ENCODE measurements around the gene OR6X1.

The OR6X1 gene

DNA sequence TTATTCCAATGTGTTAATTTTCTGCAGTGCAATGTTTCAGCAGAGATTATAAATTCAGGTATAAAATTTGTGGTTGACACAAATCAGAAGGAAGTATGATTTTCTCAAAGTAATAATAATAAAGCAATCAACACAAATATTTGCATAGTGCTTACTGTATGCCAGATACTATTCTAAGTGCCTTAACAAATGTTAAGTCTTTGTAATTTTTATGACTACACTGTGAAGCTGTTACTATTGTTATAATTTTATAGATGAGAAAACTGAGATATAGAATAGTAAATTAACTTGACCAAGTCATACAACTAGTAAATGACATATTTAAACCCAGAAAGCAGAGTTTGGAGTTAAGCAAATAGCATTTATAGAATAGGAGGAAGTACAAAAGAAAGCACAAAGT, 16.4 kb upstream of the OR6X1 start:
- H4K20me1 ChIP-seq (ENCODE audit: insufficient read depth, low read length, poor library complexity, severe bottlenecking), result no peaks in the 10 kb centered on the region
- no peaks in the 10 kb centered on the region for H3K27me3 ChIP-seq (ENCODE audit: insufficient read depth, low read length, poor library complexity, severe bottlenecking)
- H3K4me2 ChIP-seq (ENCODE audit: low read depth, low read length, poor library complexity, severe bottlenecking), result no peak overlapping the region
- no peaks in the 10 kb centered on the region for H3K4me1 ChIP-seq (ENCODE audit: insufficient read depth, low read length, poor library complexity, severe bottlenecking)
- H3K9me2 ChIP-seq (replicated peaks; ENCODE audit: low read depth, low read length), result no peaks in the 10 kb centered on the region
- no peaks in the 10 kb centered on the region for H3K9me3 ChIP-seq (ENCODE audit: insufficient read depth, low read depth, low read length)
- H3K36me3 ChIP-seq (ENCODE audit: insufficient read depth, low read length), result no peaks in the 10 kb centered on the region
- H3K4me3 ChIP-seq (ENCODE audit: low read length, poor library complexity, severe bottlenecking), result no peak overlapping the region
- TF ChIP-seq EZH2phosphoT487 (IDR thresholded peaks at IDR 0.05; ENCODE audit: borderline replicate concordance), result no peak
- TF ChIP-seq, protein P1, sequence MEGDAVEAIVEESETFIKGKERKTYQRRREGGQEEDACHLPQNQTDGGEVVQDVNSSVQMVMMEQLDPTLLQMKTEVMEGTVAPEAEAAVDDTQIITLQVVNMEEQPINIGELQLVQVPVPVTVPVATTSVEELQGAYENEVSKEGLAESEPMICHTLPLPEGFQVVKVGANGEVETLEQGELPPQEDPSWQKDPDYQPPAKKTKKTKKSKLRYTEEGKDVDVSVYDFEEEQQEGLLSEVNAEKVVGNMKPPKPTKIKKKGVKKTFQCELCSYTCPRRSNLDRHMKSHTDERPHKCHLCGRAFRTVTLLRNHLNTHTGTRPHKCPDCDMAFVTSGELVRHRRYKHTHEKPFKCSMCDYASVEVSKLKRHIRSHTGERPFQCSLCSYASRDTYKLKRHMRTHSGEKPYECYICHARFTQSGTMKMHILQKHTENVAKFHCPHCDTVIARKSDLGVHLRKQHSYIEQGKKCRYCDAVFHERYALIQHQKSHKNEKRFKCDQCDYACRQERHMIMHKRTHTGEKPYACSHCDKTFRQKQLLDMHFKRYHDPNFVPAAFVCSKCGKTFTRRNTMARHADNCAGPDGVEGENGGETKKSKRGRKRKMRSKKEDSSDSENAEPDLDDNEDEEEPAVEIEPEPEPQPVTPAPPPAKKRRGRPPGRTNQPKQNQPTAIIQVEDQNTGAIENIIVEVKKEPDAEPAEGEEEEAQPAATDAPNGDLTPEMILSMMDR (conservative IDR thresholded peaks at IDR 0.05; ENCODE audit: low read length), result no peak
- H2AFZ ChIP-seq (ENCODE audit: low read length), result no peak overlapping the region
- H3F3A ChIP-seq (ENCODE audit: low read depth), result no peaks in the 10 kb centered on the region
- H3K9ac ChIP-seq (ENCODE audit: low read depth, low read length, poor library complexity, severe bottlenecking), result no peak overlapping the region
- H3K79me2 ChIP-seq (ENCODE audit: insufficient read depth, low read length), result no peaks in the 10 kb centered on the region

DNA sequence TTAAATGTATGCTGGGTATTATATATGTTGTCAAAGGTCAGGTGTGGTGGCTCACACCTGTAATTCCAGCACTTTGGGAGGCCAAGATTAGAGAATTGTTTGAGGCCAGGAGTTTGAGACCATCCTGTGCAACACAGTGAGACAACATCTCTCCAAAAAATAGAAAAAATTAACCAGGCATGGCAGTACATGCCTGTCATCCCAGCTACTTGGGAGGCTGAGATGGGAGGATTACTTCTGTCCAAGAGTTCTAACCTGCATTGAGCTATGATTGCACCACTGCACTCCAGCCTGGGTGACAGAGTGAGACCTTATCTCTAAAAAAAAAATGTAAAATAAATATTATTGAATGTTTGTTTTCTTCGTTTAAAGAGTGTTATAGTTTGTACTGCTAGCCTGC, 11.3 kb upstream of the OR6X1 start:
- Histone ChIP-seq H3F3A (ENCODE audit: low read depth) (no peaks in the 10 kb centered on the region), H2AFZ (ENCODE audit: low read length) (no peak overlapping the region), H3K4me2 (ENCODE audit: low read depth, low read length, poor library complexity, severe bottlenecking) (no peak overlapping the region), H3K9ac (ENCODE audit: low read depth, low read length, poor library complexity, severe bottlenecking) (no peak overlapping the region), H3K9me3 (ENCODE audit: insufficient read depth, low read depth, low read length) (no peaks in the 10 kb centered on the region; the same call in 1 of the 2 replicates), H3K36me3 (ENCODE audit: insufficient read depth, low read length) (no peaks in the 10 kb centered on the region), H3K79me2 (ENCODE audit: insufficient read depth, low read length) (no peaks in the 10 kb centered on the region), H4K20me1 (ENCODE audit: insufficient read depth, low read length, poor library complexity, severe bottlenecking) (no peaks in the 10 kb centered on the region), H3K4me1 (ENCODE audit: insufficient read depth, low read length, poor library complexity, severe bottlenecking) (no peaks in the 10 kb centered on the region), H3K27me3 (ENCODE audit: insufficient read depth, low read length, poor library complexity, severe bottlenecking) (no peaks in the 10 kb centered on the region), H3K9me2 (replicated peaks; ENCODE audit: low read depth, low read length) (no peaks in the 10 kb centered on the region), H3K4me3 (ENCODE audit: low read length, poor library complexity, severe bottlenecking) (no peak overlapping the region)
- no peak for TF ChIP-seq EZH2phosphoT487 (IDR thresholded peaks at IDR 0.05; ENCODE audit: borderline replicate concordance)
- TF ChIP-seq, protein P1 (conservative IDR thresholded peaks at IDR 0.05; ENCODE audit: low read length), result no peak

DNA sequence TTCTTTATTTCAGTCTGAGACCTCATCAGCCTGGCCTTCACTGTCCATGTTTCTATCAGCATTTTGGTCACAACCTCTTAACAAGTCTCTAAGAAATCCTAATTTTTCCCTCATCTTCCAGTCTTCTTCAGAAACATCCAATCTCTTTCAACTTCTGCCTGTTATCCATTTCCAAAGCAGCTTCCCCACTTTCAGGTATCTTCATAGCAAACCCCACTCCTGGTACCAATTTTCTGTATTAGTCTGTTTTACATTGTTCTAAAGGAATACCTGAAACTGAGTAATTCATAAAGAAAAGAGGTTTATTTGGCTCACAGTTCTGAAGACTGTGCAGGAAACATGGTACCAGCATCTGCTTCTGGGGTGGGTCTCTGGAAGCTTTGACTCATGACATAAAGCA, 8.1 kb upstream of the OR6X1 start:
- H2AFZ ChIP-seq (ENCODE audit: low read length), result no peak overlapping the region
- H3K79me2 ChIP-seq (ENCODE audit: insufficient read depth, low read length), result no peaks in the 10 kb centered on the region
- no peaks in the 10 kb centered on the region for H4K20me1 ChIP-seq (ENCODE audit: insufficient read depth, low read length, poor library complexity, severe bottlenecking)
- no peaks in the 10 kb centered on the region for H3K36me3 ChIP-seq (ENCODE audit: insufficient read depth, low read length)
- H3K9me3 ChIP-seq (ENCODE audit: insufficient read depth, low read depth, low read length), result no peaks in the 10 kb centered on the region; the same call in 1 of the 2 replicates
- H3K4me3 ChIP-seq (ENCODE audit: low read length, poor library complexity, severe bottlenecking), result no peak overlapping the region
- H3K27me3 ChIP-seq (ENCODE audit: insufficient read depth, low read length, poor library complexity, severe bottlenecking), result no peaks in the 10 kb centered on the region
- H3K9me2 ChIP-seq (replicated peaks; ENCODE audit: low read depth, low read length), result no peaks in the 10 kb centered on the region
- TF ChIP-seq, protein P1 (conservative IDR thresholded peaks at IDR 0.05; ENCODE audit: low read length), result no peak
- TF ChIP-seq EZH2phosphoT487 (IDR thresholded peaks at IDR 0.05; ENCODE audit: borderline replicate concordance), result no peak
- H3F3A ChIP-seq (ENCODE audit: low read depth), result no peaks in the 10 kb centered on the region
- no peak overlapping the region for H3K9ac ChIP-seq (ENCODE audit: low read depth, low read length, poor library complexity, severe bottlenecking)
- no peaks in the 10 kb centered on the region for H3K4me1 ChIP-seq (ENCODE audit: insufficient read depth, low read length, poor library complexity, severe bottlenecking)
- H3K4me2 ChIP-seq (ENCODE audit: low read depth, low read length, poor library complexity, severe bottlenecking), result no peak overlapping the region
